ENCODE data around the gene AADACL4. TPM values are rescaled to one million over a fixed set of nuclear protein-coding genes. Genes with fewer than 3 reads are reported as not detected.

AADACL4 gene
- total and polyA plus RNA-seq, 10 of the 15 experiments (the other 5 are each of a cell fraction or from before 2014, with no cell fraction given): not detected

GRCh38 chr1:12712076-12712475 is 68.2 kb downstream of the AADACL4 start (continued):
- TF ChIP-seq MAX (IDR thresholded peaks at IDR 0.05; ENCODE audit: low read depth, low read length) (no peak), ESRRA (IDR thresholded peaks at IDR 0.05; ENCODE audit: low read length) (no peak), TAF1 (IDR thresholded peaks at IDR 0.05; ENCODE audit: borderline replicate concordance, low read depth, low read length) (no peak), REST (IDR thresholded peaks at IDR 0.05; ENCODE audit: low read depth, low read length) (no peak), ATF3 (IDR thresholded peaks at IDR 0.05; ENCODE audit: borderline replicate concordance, extremely low read depth, low read depth, low read length) (no peak), EZH2 (IDR thresholded peaks at IDR 0.05; ENCODE audit: borderline replicate concordance, control insufficient read depth, low read depth, low read length) (no peak), SUPT20H (IDR thresholded peaks at IDR 0.05; ENCODE audit: borderline replicate concordance, control insufficient read depth, low read depth, low read length) (no peak), FOXM1 (IDR thresholded peaks at IDR 0.05; ENCODE audit: low read depth, low read length) (no peak), RELB (IDR thresholded peaks at IDR 0.05; ENCODE audit: low read depth) (no peak)

All from GM12878 (cell line).